ENCODE data around the gene TBC1D10B.
"Not testable (repeated sequence)": the region's sequence is repeated elsewhere in the genome, so short reads cannot be mapped to it uniquely, and the experiment has no call there.

TBC1D10B gene

GRCh38 chr16:30342751-30343490 is 27.4 kb downstream of the TBC1D10B start:
- H3K36me3 ChIP-seq (replicated peaks; ENCODE audit: low read depth, low read length) = no peaks in the 10 kb centered on the region
- no peaks in the 10 kb centered on the region for H3K9me3 ChIP-seq (ENCODE audit: insufficient read depth, low read length)
- no peak overlapping the region for H3K4me3 ChIP-seq (ENCODE audit: low read length)
- H3K27me3 ChIP-seq (ENCODE audit: low read depth, low read length) = no peaks in the 10 kb centered on the region
- H4K20me1 ChIP-seq (ENCODE audit: insufficient read depth, low read length) = no peaks in the 10 kb centered on the region
- no peak overlapping the region for H2AFZ ChIP-seq (ENCODE audit: low read depth, low read length)
- H3K4me2 ChIP-seq (ENCODE audit: low read length) = no peak overlapping the region
- H3K9ac ChIP-seq (ENCODE audit: low read length) = no peak overlapping the region
- no peak for TF ChIP-seq EZH2phosphoT487 (IDR thresholded peaks at IDR 0.05; ENCODE audit: low read depth)
- no peak for TF ChIP-seq CTCF (IDR thresholded peaks at IDR 0.05; ENCODE audit: low read depth, low read length)
- H3K4me1 ChIP-seq (ENCODE audit: low read length) = no peaks in the 10 kb centered on the region
- H3K79me2 ChIP-seq (ENCODE audit: low read length) = no peaks in the 10 kb centered on the region
- H3K27ac ChIP-seq (ENCODE audit: low read length) = no peak overlapping the region

- H3K9ac ChIP-seq (ENCODE audit: low read length) = not testable (repeated sequence)
Measured at GRCh38 chr16:30341971-30342370, 28.3 kb downstream of the TBC1D10B start.

DNA sequence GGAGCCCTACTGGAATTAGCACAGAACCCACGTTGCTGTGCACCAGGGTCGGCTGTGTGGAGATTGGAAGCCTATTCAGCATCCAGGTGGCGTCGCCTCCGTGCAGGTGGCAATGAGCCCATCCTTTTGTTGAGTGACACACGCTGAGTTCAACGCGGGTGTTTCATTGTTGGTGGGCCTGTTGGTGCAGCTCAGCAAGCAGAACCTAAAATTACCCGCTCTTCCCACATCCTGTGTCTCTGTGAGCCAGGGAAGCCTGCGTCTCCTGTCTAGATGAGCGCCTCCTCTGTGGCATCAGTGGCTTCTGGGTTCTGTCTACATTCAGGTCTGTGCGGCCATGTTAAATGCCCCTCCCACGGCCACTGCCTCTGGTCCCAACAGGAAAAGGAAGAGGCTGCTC is 29.7 kb downstream of the TBC1D10B start:
- Histone ChIP-seq H3K9ac (ENCODE audit: low read length) (no peak overlapping the region), H3K4me2 (ENCODE audit: low read length) (no peak overlapping the region), H3K27ac (ENCODE audit: low read length) (no peak overlapping the region), H3K36me3 (replicated peaks; ENCODE audit: low read depth, low read length) (no peaks in the 10 kb centered on the region), H4K20me1 (ENCODE audit: insufficient read depth, low read length) (no peaks in the 10 kb centered on the region), H3K4me1 (ENCODE audit: low read length) (peaks cover 4% of the 10 kb centered on the region; the same call in 1 of the 2 replicates), H3K27me3 (ENCODE audit: low read depth, low read length) (no peaks in the 10 kb centered on the region), H2AFZ (ENCODE audit: low read depth, low read length) (no peak overlapping the region), H3K4me3 (ENCODE audit: low read length) (no peak overlapping the region), H3K79me2 (ENCODE audit: low read length) (no peaks in the 10 kb centered on the region), H3K9me3 (ENCODE audit: insufficient read depth, low read length) (no peaks in the 10 kb centered on the region)
- TF ChIP-seq EZH2phosphoT487 (IDR thresholded peaks at IDR 0.05; ENCODE audit: low read depth) = no peak
- TF ChIP-seq CTCF (IDR thresholded peaks at IDR 0.05; ENCODE audit: low read depth, low read length) = no peak

More at GRCh38 chr16:30341971-30342370, 28.3 kb downstream of the TBC1D10B start:
- H3K36me3 ChIP-seq (replicated peaks; ENCODE audit: low read depth, low read length); H3K4me2 ChIP-seq (ENCODE audit: low read length); H3K9me3 ChIP-seq (ENCODE audit: insufficient read depth, low read length); H2AFZ ChIP-seq (ENCODE audit: low read depth, low read length); H3K27ac ChIP-seq (ENCODE audit: low read length); H3K79me2 ChIP-seq (ENCODE audit: low read length); H3K27me3 ChIP-seq (ENCODE audit: low read depth, low read length); H4K20me1 ChIP-seq (ENCODE audit: insufficient read depth, low read length); H3K4me3 ChIP-seq (ENCODE audit: low read length); H3K4me1 ChIP-seq (ENCODE audit: low read length): not testable (repeated sequence)

DNA sequence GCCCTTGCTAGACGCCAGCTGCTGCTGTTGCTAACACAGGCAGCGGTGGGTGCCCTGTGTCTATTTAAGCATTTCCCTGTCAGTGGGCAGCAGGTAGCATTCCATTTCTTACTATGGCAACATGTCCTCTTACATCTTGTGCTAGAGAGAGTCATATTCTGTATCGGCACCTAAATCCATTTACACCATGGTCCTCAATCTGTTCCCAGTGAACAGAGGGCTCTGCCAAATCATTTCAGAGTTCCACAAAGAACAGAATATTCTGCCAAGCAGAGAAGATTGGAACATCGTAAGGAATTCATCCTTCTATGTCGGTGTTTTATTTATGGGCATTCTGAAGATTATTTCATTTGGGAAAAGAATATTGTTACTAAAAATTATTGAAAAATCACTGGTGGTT is 31.6 kb downstream of the TBC1D10B start:
- H3K27ac ChIP-seq (ENCODE audit: low read length); H2AFZ ChIP-seq (ENCODE audit: low read depth, low read length): not testable (repeated sequence)

GRCh38 chr16:30337964-30338357 is 32.3 kb downstream of the TBC1D10B start:
- H4K20me1 ChIP-seq (ENCODE audit: insufficient read depth, low read length); H3K36me3 ChIP-seq (replicated peaks; ENCODE audit: low read depth, low read length); H3K4me2 ChIP-seq (ENCODE audit: low read length); H3K4me3 ChIP-seq (ENCODE audit: low read length); H3K27me3 ChIP-seq (ENCODE audit: low read depth, low read length); H3K79me2 ChIP-seq (ENCODE audit: low read length); H3K9me3 ChIP-seq (ENCODE audit: insufficient read depth, low read length); H3K4me1 ChIP-seq (ENCODE audit: low read length); H2AFZ ChIP-seq (ENCODE audit: low read depth, low read length); H3K27ac ChIP-seq (ENCODE audit: low read length); H3K9ac ChIP-seq (ENCODE audit: low read length): not testable (repeated sequence)

More for the DNA sequence above, 31.6 kb downstream of the TBC1D10B start:
- H4K20me1 ChIP-seq (ENCODE audit: insufficient read depth, low read length); H3K4me2 ChIP-seq (ENCODE audit: low read length); H3K9me3 ChIP-seq (ENCODE audit: insufficient read depth, low read length); H3K27me3 ChIP-seq (ENCODE audit: low read depth, low read length); H3K4me3 ChIP-seq (ENCODE audit: low read length); H3K9ac ChIP-seq (ENCODE audit: low read length); H3K79me2 ChIP-seq (ENCODE audit: low read length); H3K36me3 ChIP-seq (replicated peaks; ENCODE audit: low read depth, low read length); H3K4me1 ChIP-seq (ENCODE audit: low read length): not testable (repeated sequence)

Measured in OCI-LY3 (cell line).